Dedifferentiated amniotic fluid mesenchymal stem cell (primary cell): ENCODE results near the gene CCDC74B.
"Not testable (repeated sequence)": the region's sequence is repeated elsewhere in the genome, so short reads cannot be mapped to it uniquely, and the experiment has no call there.

Source experiments
- DNase-seq: peaks from one replicate; pipeline ENCODE4 v3.0.0-alpha.2; 2016; ENCODE audit errors: extremely low spot score

CCDC74B gene

DNA sequence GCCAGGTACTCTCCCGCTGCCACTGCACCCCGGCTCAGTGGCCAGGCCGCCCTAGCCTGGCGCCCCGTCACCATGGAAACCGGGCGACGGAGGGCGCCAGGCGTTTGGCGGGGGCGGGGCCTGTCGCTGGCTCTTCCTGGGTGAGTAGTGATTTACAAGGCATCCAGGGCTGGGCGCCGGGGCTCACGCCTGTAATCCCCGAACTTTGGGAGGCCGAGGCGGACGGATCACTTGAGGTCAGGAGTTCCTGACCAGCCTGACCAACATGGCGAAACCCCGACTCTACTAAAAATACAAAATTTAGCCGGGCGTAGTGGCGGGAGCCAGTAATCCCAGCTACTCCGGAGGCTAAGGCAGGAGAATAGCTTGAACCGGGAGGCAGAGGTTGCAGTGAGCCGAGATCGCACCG lies at the start of gene CCDC74B:
Gene CCDC74B, minus strand, starts transcription at position 107 of the 409 bp plus-strand sequence. CDS start 116 bp downstream, outside the sequence.
- not testable (repeated sequence) for DNase-seq

GRCh38 chr2:130193824-130194223 lies 48.9 kb upstream of the CCDC74B start:
- DNase-seq, result not testable (repeated sequence)

GRCh38 chr2:130192451-130192850 lies 47.5 kb upstream of the CCDC74B start:
- not testable (repeated sequence) for DNase-seq

- DNase-seq, result not testable (repeated sequence)
These were observed 46.4 kb upstream of the CCDC74B start for GRCh38 chr2:130191319-130191718.

DNA sequence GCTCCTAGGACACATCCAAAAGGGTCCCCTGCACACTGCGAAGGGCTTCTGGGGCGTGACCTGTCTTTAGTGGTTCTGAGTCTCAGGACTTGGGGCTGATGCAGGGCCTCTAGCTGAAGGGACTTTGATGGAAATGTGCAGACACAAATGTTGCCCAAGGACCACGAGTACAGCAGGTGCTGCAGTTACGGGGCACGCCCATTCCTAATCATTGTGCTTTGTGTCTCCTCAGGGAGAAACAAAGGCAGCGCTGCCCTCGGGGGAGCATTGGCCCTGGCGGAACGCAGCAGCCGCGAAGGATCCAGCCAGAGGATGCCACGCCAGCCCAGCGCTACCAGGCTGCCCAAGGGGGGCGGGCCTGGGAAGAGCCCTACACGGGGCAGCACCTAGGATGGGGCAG lies 45.3 kb upstream of the CCDC74B start:
- no peak for DNase-seq

DNA sequence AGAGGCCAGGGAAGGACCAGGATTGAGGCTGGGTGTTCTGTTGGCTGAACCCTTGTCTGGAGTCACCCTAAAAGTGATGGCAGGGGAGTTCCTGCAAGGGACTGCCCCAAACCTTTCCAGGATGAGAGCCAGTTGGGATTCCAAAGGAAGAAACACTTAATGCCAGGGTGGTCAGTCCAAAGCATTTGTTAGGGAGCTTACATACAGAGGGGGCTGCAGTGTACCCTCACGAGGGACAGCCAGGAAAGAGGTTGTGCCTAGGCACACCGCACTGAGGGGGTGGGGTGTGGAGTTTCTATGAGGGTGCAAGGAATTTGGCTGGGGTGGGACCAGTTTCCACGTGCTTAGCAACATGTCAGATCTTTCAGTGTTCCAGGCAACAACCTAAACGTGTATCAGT lies 44.0 kb upstream of the CCDC74B start:
- DNase-seq, result not testable (repeated sequence)

- not testable (repeated sequence) for DNase-seq
These were observed 43.2 kb upstream of the CCDC74B start for GRCh38 chr2:130187859-130188792.

GRCh38 chr2:130187268-130187667 lies 42.4 kb upstream of the CCDC74B start:
- DNase-seq, result no peak

DNA sequence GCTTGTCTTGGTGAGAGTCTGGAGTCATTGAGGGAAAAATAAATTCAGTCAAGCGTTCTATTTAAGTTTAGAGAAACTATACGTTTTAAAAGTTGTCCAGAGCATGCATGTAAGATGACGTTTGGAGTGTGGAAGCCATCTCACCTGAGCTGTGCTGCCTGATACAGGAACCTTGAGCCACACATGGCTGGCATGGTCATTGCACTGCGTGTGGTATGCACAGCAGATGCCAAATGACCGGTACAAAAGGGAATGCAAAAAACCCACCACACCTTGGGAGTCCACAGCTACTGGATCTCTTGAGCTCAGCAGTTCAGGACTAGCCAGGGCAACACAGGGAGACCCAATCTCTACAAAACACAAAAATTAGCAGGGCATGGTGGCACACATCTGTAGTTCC lies 41.5 kb upstream of the CCDC74B start:
- no peak for DNase-seq

GRCh38 chr2:130185896-130186295 lies 41.0 kb upstream of the CCDC74B start:
- no peak for DNase-seq

DNA sequence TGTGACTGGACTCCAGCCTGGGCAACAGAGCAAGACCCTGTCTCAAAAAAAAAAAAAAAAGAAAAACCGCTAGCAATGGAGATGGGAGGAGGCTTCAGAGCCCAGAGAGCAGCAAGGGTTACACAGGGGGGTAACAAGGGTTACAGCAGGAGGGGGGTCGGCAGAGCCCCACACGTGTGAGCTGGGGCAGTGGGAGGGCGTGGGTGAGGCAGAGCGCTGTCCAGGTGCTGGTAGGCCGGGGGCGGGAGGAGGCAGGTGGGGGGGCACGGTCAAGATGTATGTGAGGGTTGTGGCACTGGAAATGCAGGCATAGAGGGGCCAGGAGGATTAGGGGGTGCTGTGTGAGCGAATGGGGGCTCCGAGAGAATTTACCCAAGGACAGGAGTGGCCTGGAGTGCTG lies 40.5 kb upstream of the CCDC74B start:
- no peak for DNase-seq

GRCh38 chr2:130183512-130184373 lies 38.8 kb upstream of the CCDC74B start:
- DNase-seq, result no peak

DNA sequence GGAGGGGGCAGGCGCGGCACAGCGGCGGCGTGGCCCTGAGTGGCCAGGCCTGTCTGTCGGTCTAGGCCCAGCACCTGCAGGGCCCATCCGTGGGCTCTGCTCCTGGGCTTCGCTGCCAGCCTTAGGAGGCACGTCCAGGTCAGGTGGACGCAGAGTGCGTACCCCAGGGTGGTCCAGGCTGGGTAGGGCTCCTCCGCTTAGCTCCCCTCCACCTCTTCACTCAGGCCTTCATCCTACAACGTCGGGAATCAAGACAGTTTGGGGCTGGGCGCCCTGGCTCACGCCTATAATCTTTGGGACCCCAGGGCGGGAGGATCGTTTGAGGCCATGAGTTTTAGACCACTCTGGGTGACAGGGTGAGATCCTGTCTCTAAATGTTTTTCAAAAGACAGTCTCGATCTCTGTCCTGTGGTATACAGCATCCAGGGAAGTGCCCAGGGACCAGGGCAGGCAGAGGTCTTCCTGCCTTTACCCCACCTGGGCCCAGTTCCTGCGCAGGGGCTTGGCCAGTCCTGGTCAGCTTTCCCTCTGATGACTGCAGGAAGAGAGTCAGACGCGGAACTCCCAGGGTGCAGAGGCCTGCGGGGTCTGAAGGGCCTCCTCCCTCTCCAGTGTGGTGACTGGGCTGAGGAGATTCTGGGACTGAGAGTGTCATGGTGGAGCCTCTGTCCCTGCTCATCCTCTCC lies 38.1 kb upstream of the CCDC74B start:
- not testable (repeated sequence) for DNase-seq

DNA sequence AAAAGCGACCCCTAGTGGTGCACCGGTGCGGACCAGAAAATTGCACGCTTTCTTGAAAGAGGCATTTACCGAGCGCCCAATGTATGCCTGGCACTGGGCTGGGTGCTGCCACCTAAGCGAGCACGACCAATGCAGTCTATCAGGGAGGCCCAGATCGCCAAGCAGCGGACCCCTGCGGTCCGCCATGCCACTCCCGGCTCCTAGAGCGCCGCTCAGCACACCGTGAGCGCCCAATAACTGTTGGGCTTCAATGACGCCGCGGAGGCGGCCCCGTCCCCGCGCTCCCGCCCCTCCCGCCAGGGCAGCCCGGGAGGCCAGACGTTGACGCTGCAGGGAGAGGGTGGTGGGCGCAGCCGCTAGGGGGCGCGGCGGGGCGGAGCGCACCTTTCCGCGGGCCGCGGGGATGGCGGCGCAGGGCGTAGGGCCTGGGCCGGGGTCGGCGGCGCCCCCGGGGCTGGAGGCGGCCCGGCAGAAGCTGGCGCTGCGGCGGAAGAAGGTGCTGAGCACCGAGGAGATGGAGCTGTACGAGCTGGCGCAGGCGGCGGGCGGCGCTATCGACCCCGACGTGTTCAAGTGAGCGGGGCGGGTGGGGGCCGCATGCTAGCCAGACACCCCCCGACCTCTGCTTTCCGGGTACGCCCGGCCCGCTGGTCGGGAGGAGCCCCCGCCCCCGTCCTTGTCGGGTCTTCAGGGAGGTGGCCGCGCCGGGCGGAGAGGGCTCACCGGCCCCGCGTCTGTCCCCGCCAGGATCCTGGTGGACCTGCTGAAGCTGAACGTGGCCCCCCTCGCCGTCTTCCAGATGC lies 37.2 kb upstream of the CCDC74B start, which contains the start of gene MZT2B:
Gene MZT2B, plus strand, starts transcription at position 383 of the 803 bp plus-strand sequence. Its CDS starts 21 bp downstream, at position 404.
- peak; percentile 72 for DNase-seq

GRCh38 chr2:130181325-130181879 lies 36.5 kb upstream of the CCDC74B start, which contains the start of gene SMPD4:
Gene SMPD4 (minus strand): TSS chr2:130181602. CDS start chr2:130176592, 5,010 bp downstream.
- DNase-seq, result peak; percentile 98

DNA sequence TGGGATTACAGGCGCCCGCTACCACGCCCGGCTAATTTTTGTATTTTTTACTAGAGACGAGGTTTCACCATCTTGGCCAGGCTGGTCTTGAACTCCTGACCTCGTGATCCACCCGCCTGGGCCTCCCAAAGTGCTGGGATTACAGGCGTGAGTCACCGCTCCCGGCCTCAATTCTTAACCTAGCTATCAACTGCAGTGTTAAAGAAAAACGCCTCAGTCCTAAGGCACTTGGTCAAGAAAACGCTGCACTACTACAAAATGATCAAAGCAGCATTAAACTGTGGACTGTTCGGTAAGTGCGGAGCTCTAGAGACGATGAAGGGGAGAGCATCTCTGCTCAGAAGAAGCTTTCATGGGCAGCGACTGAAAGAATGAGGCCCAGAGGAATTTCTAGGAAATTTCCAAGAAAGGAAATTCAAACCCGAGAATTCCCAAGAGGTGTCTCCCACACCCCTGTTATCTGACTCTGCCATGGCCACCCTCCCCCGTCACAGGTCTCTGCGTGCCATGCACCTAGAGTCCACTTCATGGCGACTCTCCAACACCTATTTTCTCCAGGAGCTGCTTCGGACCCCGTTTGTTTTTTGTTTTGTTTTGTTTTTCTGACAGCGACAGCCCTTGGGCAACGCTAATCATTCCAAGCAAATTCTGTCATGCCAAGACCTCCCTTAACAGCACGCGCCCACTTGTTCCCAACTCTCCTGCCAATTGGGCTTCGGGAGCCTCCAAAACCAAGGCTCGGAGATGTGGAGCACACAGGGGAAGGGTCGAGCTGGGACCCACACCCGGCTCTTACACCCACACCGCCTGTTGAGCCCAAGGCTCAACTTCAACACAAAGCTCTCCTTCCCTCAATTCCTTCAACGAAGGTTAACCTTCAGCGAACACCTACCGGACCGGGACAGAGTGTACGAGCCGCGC lies 35.8 kb upstream of the CCDC74B start:
- DNase-seq, result not testable (repeated sequence)

DNA sequence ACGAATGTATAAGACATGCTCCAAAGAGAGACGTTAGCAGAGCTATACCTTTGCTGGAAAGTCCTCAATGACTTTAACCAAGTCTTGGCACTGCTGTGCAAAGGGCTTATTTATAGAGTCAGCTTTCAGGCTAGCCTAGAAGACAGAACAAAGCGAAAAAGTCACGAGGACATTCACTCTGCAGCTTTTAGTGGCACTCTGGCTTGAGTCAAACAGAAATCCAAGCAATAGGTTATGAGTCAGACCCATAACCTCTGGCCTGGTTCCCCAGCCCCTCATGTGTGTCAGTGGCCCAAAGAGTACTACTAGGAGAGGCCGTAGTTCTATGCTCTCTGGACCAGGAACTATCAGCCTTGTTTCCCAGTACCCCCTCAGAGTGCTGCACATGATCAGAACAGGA lies 30.0 kb upstream of the CCDC74B start:
- DNase-seq, result not testable (repeated sequence)

- no peak for DNase-seq
These were observed 25.0 kb upstream of the CCDC74B start for GRCh38 chr2:130169896-130170295.

GRCh38 chr2:130169163-130169562 lies 24.3 kb upstream of the CCDC74B start:
- DNase-seq, result not testable (repeated sequence)
